ENCODE measurements around the gene RTN4RL2.

The RTN4RL2 gene

GRCh38 chr11:57460022-57460757 lies at the start of gene RTN4RL2:
RTN4RL2 (plus strand) TSS chr11:57460528; CDS start chr11:57460866, 338 bp downstream.
- no peak for DNase-seq

GRCh38 chr11:57413681-57414080 lies 46.6 kb upstream of the RTN4RL2 start:
- no peak for DNase-seq

DNA sequence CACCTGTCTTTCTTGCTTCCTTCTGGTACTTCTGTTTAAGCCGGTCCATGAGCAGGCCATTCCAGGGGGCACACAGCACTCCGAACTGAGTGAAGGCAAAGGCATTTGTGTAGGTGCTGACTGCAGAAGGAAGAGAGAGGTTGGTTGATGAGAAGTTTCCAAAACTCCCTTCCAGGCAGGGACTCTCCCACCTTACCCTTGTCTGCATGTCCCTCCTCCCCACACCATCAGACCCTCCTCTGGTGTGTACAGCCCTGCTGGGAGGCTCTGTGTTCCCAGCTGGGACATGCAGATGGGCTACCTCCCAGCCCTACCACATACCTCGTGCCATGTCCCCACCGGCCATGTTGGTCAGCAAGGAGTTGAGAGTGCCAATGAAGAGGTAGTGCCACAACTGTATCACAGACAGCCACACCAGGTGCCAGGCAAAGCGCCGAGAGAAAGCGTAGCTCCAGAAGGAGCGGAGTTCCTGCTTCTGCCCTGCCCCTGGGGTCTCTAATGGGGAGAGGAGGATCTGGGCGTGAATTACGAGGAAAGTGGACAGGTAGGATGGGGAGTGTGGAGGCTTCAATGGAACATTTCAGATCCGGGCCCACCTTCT lies 45.6 kb upstream of the RTN4RL2 start:
- DNase-seq, result no peak

DNA sequence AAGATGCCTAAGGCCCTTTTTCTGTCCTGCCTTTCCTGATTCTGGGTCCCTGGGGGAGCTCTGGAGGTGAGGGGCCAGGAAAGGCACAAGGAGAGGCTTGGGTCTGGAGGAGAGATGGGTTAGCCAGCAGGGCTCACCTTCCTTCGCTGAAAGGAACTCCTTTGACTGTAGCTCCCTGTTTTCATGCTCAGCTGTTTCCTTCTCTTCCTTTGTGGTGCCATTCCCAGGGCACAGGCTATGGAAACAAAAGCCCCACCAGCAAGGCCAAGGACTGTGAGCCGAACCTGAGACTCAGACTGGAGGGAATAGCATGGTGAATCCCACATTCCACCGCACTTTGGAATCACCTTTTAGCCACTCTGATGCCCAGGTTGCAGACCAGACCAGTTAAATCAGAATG lies 43.9 kb upstream of the RTN4RL2 start:
- no peak for DNase-seq

- DNase-seq, result no peak
These were observed 43.3 kb upstream of the RTN4RL2 start for GRCh38 chr11:57417056-57417455.

- DNase-seq, result no peak
These were observed 42.2 kb upstream of the RTN4RL2 start for GRCh38 chr11:57418131-57418530.

DNA sequence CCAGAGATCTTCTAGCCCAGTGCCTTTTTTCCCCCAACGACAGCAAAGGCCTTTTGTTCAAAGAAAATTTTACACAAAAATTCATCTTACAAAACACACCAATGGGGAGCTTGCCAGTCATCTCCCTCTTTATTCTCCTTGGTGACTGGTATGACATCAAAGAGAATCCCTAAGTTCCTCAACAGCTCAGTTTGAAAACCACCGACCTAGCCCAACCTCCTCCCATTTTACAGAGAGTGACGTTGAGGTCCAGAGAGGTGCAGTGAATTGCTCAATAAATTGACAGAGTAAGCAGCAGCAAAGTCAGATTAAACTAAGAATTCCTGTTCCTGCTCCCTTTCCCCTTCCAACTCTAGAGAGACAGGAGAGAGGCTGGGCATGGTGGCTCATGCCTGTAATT lies 41.2 kb upstream of the RTN4RL2 start:
- no peak for DNase-seq

- no peak for DNase-seq
These were observed 39.3 kb upstream of the RTN4RL2 start for GRCh38 chr11:57421066-57421465.

DNA sequence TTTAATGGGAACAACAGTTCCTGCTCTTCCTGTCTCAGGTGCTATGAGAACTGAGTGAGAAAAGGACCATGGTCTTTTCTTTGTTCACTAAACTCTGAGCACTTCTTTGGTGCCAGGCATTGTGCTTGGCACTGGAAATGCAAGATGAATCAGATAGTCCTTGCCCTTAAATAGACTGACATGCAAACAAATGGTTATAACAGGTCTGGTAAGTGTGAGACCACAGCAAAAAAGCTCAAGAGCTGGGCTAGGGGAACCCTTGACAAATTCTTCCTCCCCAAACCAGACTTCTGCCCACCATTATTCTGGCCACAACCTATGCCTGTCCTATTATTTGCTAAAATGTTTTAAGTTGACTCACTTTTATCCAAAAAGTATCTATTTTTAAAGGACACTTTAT lies 38.5 kb upstream of the RTN4RL2 start:
- DNase-seq, result no peak

GRCh38 chr11:57422669-57423068 lies 37.7 kb upstream of the RTN4RL2 start:
- DNase-seq, result no peak

DNA sequence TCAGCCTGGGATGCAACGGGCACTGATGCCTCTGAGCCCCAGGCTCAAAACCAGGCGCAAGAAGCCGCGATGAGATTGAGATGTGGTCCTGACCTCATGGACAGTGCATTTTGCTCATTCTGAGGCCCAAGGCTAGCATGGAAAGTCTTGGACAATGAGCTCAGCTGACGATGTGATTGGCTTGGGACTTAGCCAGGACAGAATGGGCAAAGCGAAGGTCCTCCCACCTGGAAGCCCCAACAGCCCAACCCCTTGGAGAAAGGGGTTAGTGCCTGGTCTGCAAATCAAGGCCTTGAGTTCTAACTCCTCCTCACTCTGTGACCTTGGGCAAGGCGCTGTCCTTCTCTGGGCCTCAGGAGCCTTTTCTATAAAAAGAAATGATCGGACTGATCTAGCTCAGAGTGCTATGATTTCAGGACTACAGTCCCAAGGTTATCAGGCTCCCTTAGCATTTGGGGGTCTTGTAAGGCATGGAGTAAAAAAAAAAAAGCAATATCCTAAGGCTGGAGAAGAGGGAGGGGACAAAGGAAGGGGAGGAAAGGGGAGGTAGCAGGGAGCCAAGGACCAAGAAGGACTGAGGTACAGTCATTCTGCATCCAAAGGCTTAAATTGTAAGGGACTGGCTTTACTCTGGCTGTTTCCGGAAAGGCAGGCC lies 36.1 kb upstream of the RTN4RL2 start:
- no peak for DNase-seq

DNA sequence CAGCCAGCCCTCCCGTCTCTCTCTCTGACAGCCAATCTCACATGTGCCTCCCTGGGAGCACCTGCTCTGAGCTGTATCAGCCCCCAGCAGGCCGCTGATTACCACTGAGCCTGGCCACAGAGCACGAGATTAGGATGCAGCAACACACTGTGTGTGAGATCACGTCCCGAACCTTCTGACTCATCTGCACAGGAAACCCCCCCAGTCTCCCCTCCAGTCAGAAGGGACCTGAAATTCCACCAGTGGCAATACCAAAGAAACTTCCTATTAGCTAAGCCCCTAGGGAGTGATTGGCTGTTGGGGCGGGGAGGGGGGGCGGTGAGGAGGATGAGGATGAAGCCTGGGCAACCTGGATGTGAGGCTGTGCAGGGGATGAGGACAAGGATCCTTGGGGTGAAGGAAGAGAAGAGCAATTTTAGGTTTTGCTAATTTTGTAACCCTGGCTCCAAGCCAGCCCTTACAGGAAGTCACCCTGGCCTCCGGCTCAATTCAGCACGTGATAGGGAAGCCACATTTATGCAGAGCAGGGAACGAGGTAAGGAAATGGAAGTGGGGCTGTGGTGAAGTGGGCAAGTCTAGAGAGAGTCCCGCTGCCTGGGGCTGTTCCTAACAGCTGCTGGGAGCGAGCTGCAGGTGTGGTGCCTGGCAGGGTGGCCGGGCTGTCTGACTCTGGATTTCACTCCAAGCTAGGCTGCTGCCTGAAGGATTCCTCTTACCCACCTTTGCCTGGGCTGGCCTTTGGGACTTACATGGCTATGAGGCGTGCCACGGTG lies 35.4 kb upstream of the RTN4RL2 start:
- no peak for DNase-seq

DNA sequence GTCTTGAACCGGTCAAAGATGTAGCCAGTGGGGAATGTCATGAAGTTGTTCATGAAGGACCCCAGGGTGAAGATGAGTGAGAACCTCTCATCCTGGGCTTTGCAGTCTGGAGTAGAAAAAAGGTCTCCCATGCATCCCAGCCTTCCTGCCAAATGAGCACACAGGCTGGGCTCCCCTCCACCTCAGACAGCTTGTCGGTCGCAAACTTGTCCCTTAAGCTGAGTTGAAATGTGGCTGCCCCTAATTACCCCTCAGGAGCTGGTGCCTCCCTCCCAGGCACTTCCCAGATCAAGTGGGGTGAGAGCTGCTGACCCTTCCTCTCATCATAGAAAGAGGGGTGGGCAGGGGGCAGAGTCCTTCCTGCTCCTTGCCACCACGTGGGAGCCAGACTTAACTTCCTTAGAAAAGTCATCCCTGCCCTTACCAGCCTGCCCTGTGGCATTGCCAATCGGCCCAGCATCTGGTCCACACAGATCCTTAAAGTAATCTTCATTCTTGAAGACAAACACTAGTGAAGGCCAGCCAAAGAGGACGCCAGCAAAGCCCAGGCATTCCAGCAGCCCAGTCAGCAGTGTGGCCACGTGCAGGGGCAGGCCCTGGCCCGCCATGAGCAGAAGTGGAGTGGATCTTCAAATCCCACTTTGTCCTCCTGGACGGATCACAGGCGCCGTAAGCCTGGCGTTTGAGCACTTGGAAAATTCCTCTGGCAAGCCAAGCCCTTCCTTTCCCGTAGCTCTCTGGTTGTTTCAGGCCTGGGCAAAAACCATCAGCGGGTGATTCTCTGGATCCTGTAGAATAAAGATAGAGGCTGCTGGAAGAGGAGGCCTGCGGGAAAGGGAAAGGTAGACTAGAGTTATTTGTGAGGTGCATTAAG lies 34.5 kb upstream of the RTN4RL2 start:
- DNase-seq, result no peak

- DNase-seq, result no peak
These were observed 33.8 kb upstream of the RTN4RL2 start for GRCh38 chr11:57426439-57426928.

GRCh38 chr11:57426929-57427726 lies 33.2 kb upstream of the RTN4RL2 start, which contains the start of gene SLC43A3:
SLC43A3 (minus strand) TSS chr11:57427121; CDS start chr11:57426172, 949 bp downstream.
- DNase-seq, result no peak

- DNase-seq, result no peak
These were observed 32.6 kb upstream of the RTN4RL2 start for GRCh38 chr11:57427727-57428082.

DNA sequence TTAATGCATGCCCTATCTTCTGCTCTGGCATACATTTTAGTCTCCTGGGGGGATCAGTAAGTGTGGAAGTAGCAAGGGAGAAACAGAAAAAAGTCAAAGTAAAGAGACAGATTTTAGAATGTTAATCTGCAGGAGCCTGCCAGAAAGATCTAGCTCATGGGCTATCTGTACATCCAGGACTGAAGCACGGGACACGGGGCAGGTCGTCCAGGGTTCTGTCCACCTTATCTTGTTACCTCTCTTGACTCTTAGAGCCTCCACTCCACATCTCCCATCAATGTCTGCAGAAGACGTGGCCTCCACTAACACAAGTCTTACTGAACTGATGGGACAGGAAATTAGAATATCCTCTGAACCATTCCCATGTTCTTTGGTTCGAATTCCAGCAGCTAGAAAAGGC lies 31.7 kb upstream of the RTN4RL2 start:
- no peak for DNase-seq

DNA sequence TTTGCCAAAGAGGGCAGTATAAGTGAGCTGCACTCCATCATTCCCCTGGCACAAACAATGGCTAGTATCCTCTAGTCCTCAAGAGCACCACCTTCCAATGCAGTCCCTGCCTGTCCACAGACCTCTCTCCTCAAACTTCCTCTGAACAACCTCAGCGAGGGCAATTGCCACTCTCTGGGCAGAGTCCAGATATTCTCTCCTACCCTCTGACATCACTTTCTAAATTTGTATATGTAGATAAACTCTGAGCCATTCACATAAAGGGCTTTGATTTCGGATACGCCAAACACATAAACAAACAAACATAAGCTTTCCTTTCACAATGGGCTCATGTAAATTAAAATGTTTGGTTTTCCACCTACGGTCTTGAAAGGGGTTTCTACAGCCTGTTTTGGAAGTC lies 30.4 kb upstream of the RTN4RL2 start:
- DNase-seq, result no peak

- no peak for DNase-seq
These were observed 29.4 kb upstream of the RTN4RL2 start for GRCh38 chr11:57430952-57431351.

DNA sequence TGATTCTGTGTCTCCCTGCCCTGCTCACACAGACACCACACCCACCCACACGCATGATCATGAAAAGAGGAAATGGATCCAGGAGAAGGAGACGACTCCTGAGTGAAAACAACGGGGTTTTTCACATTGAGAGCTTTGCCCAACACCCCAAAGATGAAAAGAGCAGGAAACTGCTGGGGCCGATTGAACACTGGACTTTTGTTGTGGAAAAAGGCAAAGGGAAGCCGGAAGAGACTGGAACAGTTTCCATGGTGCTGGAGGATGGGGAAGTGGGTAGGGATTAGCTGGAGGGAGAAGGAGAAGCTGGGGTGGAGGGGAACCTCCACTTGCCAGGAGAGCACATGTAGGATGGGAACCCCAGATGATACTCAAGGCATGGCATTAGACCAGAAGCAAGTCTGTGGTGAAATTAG lies 28.2 kb upstream of the RTN4RL2 start:
- DNase-seq, result no peak

- no peak for DNase-seq
These were observed 27.6 kb upstream of the RTN4RL2 start for GRCh38 chr11:57432714-57433163.
